ENCODE measurements around the gene PSKH1.

PSKH1 gene

DNA sequence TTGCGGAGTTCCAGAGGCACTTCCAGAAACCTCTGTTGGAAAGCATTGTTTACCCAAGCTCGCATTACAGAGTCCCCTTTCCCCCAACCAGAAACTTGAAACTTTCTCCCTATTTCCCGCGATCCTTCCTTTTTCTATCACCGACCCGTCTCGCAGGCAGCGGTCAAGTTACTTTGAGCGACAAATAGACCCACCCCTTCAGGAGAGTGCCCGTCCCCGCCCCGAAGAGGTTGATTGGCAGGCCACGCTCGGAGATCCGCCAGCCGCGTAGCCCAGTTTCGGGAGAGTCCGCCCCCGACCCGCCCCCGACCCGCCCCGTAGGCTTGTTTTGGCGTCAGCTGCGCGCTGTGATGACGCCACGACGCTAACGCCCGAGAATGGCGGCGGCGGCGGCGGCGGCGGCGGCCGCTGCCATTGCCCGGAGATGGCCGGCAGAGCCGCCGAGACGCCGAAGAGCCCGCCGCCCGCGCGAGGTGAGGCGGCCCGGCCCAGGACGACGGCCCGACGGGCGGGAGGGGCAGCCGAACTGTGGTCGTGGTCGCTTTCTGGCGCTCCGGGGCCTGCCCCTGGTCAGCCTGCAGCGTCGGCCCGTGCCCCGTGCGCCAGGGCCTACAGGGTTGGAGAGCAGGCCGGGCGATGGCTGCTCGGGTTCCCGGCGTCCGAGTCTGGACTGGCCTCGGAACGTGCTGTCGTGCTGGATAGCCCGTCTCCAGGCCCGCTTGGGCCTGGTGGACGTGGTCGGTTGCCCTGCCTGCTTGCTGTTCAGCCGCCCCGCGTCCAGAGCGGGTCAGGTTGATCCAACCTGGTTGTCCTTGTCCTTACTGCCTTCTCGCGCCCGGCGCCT, at the start of gene PSKH1:
Gene PSKH1 (plus strand): TSS at position 356 of the 844 bp plus-strand sequence. CDS start 15,496 bp downstream, outside the sequence.
- peak within 1 kb of the TSS; percentile 91 for H3K4me3 ChIP-seq (ENCODE audit: low read depth, low read length)
- TF ChIP-seq, protein P1, sequence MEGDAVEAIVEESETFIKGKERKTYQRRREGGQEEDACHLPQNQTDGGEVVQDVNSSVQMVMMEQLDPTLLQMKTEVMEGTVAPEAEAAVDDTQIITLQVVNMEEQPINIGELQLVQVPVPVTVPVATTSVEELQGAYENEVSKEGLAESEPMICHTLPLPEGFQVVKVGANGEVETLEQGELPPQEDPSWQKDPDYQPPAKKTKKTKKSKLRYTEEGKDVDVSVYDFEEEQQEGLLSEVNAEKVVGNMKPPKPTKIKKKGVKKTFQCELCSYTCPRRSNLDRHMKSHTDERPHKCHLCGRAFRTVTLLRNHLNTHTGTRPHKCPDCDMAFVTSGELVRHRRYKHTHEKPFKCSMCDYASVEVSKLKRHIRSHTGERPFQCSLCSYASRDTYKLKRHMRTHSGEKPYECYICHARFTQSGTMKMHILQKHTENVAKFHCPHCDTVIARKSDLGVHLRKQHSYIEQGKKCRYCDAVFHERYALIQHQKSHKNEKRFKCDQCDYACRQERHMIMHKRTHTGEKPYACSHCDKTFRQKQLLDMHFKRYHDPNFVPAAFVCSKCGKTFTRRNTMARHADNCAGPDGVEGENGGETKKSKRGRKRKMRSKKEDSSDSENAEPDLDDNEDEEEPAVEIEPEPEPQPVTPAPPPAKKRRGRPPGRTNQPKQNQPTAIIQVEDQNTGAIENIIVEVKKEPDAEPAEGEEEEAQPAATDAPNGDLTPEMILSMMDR (conservative IDR thresholded peaks at IDR 0.05; ENCODE audit: low read depth, low read length), result no peak
- DNase-seq (ENCODE audit: low read depth), result peak; percentile 96

DNA sequence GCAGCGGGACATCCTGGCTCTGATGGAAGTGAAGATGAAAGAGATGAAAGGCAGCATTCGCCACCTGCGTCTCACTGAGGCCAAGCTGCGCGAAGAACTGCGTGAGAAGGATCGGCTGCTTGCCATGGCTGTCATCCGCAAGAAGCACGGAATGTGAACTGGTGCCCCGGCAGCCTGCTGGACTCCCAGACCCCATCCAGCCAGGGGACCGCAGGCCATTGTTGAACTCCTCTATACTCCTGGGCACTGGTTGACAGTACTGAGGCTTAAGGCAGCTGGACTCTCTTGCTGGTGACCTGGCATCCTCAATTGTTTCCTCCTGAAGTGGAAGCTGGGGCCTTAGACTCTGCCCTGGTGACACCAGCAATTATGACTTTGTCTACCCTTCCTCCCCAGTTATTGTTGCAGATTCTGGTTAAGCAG, 49.7 kb upstream of the PSKH1 start:
- TF ChIP-seq, protein P1 (conservative IDR thresholded peaks at IDR 0.05; ENCODE audit: low read depth, low read length), result no peak

DNA sequence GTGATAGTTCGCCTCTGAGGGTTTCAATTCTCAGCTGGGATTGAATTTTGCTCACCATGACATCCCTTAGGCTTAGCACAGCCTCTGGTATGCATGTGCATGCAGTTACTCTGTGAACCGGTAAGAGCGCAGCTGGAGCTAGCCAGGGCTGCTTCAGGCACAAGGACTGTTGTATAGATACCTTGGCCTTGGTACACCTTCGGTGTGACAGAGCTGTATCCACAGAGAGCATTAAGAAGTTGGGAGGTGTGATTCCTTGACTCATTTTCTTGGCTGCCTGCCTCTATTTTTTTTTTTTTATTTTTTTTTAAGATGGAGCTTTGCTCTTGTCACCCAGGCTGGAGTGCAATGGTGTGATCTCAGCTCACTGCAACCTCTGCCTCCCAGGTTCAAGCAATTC, 48.6 kb upstream of the PSKH1 start:
- DNase-seq (ENCODE audit: low read depth), result peak; percentile 61
- no peak overlapping the region for H3K4me3 ChIP-seq (ENCODE audit: low read depth, low read length)
- TF ChIP-seq, protein P1 (conservative IDR thresholded peaks at IDR 0.05; ENCODE audit: low read depth, low read length), result peak; percentile 10

More for the DNA sequence above, 49.7 kb upstream of the PSKH1 start:
- DNase-seq (ENCODE audit: low read depth), result no peak
- H3K4me3 ChIP-seq (ENCODE audit: low read depth, low read length), result peak overlapping the region; percentile 99

DNA sequence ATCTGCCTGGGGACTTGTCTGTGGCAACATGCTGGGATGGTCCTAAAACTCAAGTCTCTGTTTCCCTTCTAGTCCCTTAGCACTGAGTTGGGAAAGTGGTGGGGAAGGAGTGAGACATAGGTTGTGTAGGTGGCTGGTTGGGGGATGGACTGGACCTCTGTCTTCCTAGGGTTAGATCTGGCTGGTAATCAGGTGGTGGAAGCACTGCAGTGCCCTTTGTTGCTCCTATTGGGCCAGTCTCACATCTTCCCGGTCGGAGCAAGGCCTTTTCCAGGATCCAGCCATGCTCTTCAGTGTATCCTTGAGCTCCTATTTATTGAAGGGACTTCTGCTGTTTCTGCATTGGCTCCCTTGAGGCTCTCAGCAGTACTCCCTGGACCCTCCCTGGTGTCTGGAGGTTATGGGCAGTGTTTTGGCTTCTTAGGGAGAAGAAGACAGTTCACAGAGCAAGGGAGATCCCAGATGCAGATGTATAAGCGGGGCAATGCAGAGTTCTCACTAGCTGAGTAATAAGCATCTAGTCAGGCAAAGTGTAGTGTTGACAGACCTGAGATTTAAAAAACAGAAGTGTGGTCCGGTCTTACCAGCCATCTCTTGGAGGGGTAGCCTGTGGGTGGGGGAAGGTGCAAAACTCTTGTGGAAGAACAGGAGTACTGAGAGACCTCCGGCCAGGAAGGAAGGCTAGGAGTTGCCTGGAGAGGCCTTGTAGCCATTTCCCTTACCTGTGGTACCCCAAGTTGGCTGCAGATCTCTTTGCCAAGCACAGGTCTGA, 47.6 kb upstream of the PSKH1 start:
- no peak for DNase-seq (ENCODE audit: low read depth)
- TF ChIP-seq, protein P1 (conservative IDR thresholded peaks at IDR 0.05; ENCODE audit: low read depth, low read length), result no peak
- H3K4me3 ChIP-seq (ENCODE audit: low read depth, low read length), result peak overlapping the region; percentile 93

DNA sequence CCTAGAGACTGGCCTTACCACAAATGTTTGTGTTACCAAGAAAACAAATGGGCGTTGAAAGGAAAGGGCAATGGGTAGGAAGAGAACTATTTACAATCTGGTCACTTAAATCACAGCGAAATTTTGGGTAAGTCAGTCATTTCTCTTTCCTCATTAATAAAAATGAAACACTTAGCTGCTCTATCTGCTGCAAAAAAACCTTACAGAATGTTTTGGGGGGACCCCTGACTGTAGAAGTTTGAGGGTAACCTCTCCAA, 47.1 kb upstream of the PSKH1 start:
- DNase-seq (ENCODE audit: low read depth), result no peak
- TF ChIP-seq, protein P1 (conservative IDR thresholded peaks at IDR 0.05; ENCODE audit: low read depth, low read length), result no peak
- peak overlapping the region; percentile 93 for H3K4me3 ChIP-seq (ENCODE audit: low read depth, low read length)

DNA sequence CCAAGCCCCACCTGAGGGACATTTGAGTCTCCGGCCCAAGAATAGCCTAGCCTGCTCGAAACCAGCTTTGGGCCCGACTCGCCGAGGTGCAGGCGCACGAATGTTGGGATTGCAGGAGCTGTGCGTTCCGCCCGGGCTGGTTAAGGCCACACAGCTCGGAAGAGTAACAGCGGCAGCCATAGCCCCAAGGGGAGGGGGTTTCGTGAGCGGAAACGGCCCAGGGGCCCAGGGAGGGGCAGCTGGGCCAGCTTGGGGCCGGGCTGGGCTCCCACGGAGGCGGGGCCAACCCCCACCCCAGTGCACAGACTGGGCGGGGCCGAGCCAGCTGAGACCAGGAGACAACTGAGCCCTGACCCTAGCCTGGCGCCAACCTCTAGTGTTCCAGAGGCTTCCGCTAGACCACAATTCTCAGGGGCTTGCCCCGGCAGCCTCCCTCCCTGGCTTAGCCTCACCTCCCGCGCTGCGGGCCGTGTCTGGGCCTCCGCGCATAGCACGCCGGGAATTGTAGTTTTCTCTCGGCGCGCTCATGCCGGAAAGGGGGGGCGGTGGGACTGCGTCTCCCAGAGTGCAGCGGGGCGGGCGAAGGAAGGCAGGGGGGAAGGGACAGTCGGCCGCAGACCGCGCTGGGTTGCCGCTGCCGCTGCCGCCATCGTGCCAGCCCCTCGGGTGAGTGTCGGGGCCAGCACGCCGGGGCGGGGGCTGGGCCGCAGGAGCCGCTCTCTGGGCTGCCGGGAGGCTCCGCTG, 46.6 kb upstream of the PSKH1 start, which contains the start of gene NUTF2:
Gene NUTF2 (plus strand): TSS at position 614 of the 744 bp plus-strand sequence. CDS start 18,198 bp downstream, outside the sequence.
- TF ChIP-seq, protein P1 (conservative IDR thresholded peaks at IDR 0.05; ENCODE audit: low read depth, low read length), result no peak
- H3K4me3 ChIP-seq (ENCODE audit: low read depth, low read length), result peak within 1 kb of the TSS; percentile 93
- peak; percentile 92 for DNase-seq (ENCODE audit: low read depth)
